Neural cell (in vitro differentiated cells): ENCODE results near the gene CRK. TPM values are rescaled to one million over a fixed set of nuclear protein-coding genes. Genes with fewer than 3 reads are reported as not detected.

Experiments
- H2AFZ ChIP-seq: fragments of 200-600, 300-800 bp; sonication (generic), shearing (Covaris generic); 2 replicates; pipeline ENCODE4 v1.6.0; 2014; ENCODE audit warnings: low read depth, mild to moderate bottlenecking, antibody characterized with exemption, low read length, moderate library complexity
- H3F3A ChIP-seq: fragments of 200-600 bp; shearing (Covaris generic); 2 replicates; pipeline ENCODE4 v1.6.1; 2016; ENCODE audit warnings: mild to moderate bottlenecking, moderate library complexity, mixed read lengths, antibody characterized with exemption, low read length; ENCODE audit not compliant: insufficient read depth, poor library complexity, severe bottlenecking
- H3K27ac ChIP-seq: fragments of 200-600, 300-800 bp; sonication (generic), shearing (Covaris generic); 2 replicates; pipeline ENCODE4 v1.5.1; 2014; ENCODE audit warnings: mild to moderate bottlenecking, low read length, moderate library complexity
- H3K27me3 ChIP-seq: fragments of 300-800, 200-600 bp; sonication (generic), shearing (Covaris generic); 2 replicates; pipeline ENCODE4 v1.6.0; 2014; ENCODE audit warnings: mild to moderate bottlenecking, low read depth, low read length, moderate library complexity; ENCODE audit not compliant: insufficient read depth
- H3K36me3 ChIP-seq: fragments of 300-800, 200-600 bp; sonication (generic), shearing (Covaris generic); 2 replicates; pipeline ENCODE4 v1.5.1; 2014; ENCODE audit warnings: mild to moderate bottlenecking, antibody characterized with exemption, low read length, moderate library complexity; ENCODE audit not compliant: insufficient read depth
- H3K4me2 ChIP-seq: fragments of 300-800, 200-600 bp; sonication (generic), shearing (Covaris generic); 2 replicates; pipeline ENCODE4 v1.6.0; 2014; ENCODE audit warnings: mild to moderate bottlenecking, low read length
- H3K4me3 ChIP-seq: fragments of 300-800, 200-600 bp; sonication (generic), shearing (Covaris generic); 2 replicates; pipeline ENCODE4 v1.5.1; 2014; ENCODE audit warnings: mild to moderate bottlenecking, low read length, moderate library complexity
- H3K79me2 ChIP-seq: fragments of 200-600 bp; shearing (Covaris generic); replicated peaks from 2 replicates; pipeline ENCODE4 v1.6.0; 2014; ENCODE audit warnings: mild to moderate bottlenecking, low read length, moderate library complexity; ENCODE audit not compliant: insufficient read depth
- H3K9ac ChIP-seq: fragments of 300-800, 200-600 bp; sonication (generic), shearing (Covaris generic); 2 replicates; pipeline ENCODE4 v1.6.1; 2016; ENCODE audit warnings: mild to moderate bottlenecking, low read length, mixed read lengths
- H3K9me2 ChIP-seq: fragments of 200-600 bp; shearing (Covaris generic); 2 replicates; pipeline ENCODE4 v1.6.1; 2016; ENCODE audit warnings: mild to moderate bottlenecking, low read length, mixed read lengths; ENCODE audit not compliant: insufficient read depth
- H3K9me3 ChIP-seq: fragments of 200-600, 300-800 bp; sonication (generic), shearing (Covaris generic); 2 replicates; pipeline ENCODE4 v1.6.1; 2016; ENCODE audit warnings: mild to moderate bottlenecking, mixed run types, low read length, moderate library complexity, mixed read lengths
- H4K20me1 ChIP-seq: fragments of 200-600 bp; shearing (Covaris generic); 2 replicates; pipeline ENCODE4 v1.6.1; 2016; ENCODE audit warnings: mild to moderate bottlenecking, mixed run types; ENCODE audit not compliant: insufficient read depth
- CTCF ChIP-seq: fragments of 450-650 bp; IDR thresholded peaks from 2 replicates; pipeline ENCODE4 v1.5.1; 2014; ENCODE audit warnings: antibody characterized with exemption, mild to moderate bottlenecking, moderate library complexity; ENCODE audit not compliant: poor library complexity, severe bottlenecking
- EP300 ChIP-seq: fragments of 450-650 bp; conservative IDR thresholded peaks from 2 replicates; pipeline ENCODE4 v1.6.1; 2014; ENCODE audit warnings: antibody characterized with exemption, mild to moderate bottlenecking, moderate library complexity; ENCODE audit not compliant: poor library complexity, severe bottlenecking
- EZH2 ChIP-seq: fragments of 200-600, 300-800 bp; shearing (Covaris generic), sonication (generic); IDR thresholded peaks from 2 replicates; pipeline ENCODE4 v1.6.1; 2014; ENCODE audit warnings: antibody characterized with exemption, low read length, borderline replicate concordance, mild to moderate bottlenecking; ENCODE audit not compliant: insufficient read depth, poor library complexity, severe bottlenecking
- MXI1 ChIP-seq: fragments of 450-650 bp; conservative IDR thresholded peaks from 2 replicates; pipeline ENCODE4 v1.6.1; 2014; ENCODE audit warnings: antibody characterized with exemption, mild to moderate bottlenecking; ENCODE audit not compliant: poor library complexity, severe bottlenecking
- POLR2AphosphoS5 ChIP-seq: IDR thresholded peaks from 2 replicates; pipeline ENCODE4 v1.6.1; 2012
- RAD21 ChIP-seq: fragments of 450-650 bp; conservative IDR thresholded peaks from 2 replicates; pipeline ENCODE4 v1.6.1; 2014; ENCODE audit warnings: antibody characterized with exemption, mild to moderate bottlenecking, moderate library complexity
- REST ChIP-seq: IDR thresholded peaks from 2 replicates; pipeline ENCODE4 v1.6.1; 2012; ENCODE audit warnings: borderline replicate concordance
- SMC3 ChIP-seq: fragments of 450-650 bp; conservative IDR thresholded peaks from 2 replicates; pipeline ENCODE4 v1.6.1; 2014; ENCODE audit warnings: antibody characterized with exemption, mild to moderate bottlenecking, moderate library complexity; ENCODE audit not compliant: poor library complexity
- TAF1 ChIP-seq: IDR thresholded peaks from 2 replicates; pipeline ENCODE4 v1.6.1; 2012; ENCODE audit warnings: low read depth
- polyA plus RNA-seq: library from polyadenylated mRNA; depleted of rRNA; stranded (reverse); fragments of >200 nt; gene quantifications from 2 replicates; pipeline ENCODE4 v1.2.3, GENCODE V29; 2014

CRK gene
- polyA plus RNA-seq, 1 donor from 2014 or later: 111 TPM

GRCh38 chr17:1416414-1416813 is 39.6 kb downstream of the CRK start:
- no peaks in the 10 kb centered on the region for H3K9me3 ChIP-seq
- no peak overlapping the region for H3K9ac ChIP-seq
- H3K36me3 ChIP-seq: no peaks in the 10 kb centered on the region
- no peaks in the 10 kb centered on the region for H3F3A ChIP-seq
- no peaks in the 10 kb centered on the region for H4K20me1 ChIP-seq
- no peak overlapping the region for H3K4me2 ChIP-seq
- no peak for TF ChIP-seq CTCF
- TF ChIP-seq RAD21: no peak
- no peak for TF ChIP-seq EZH2
- no peak for TF ChIP-seq EP300
- TF ChIP-seq POLR2AphosphoS5: no peak
- TF ChIP-seq TAF1: no peak
- TF ChIP-seq MXI1: no peak
- no peak for TF ChIP-seq SMC3
- no peak for TF ChIP-seq REST
- no peaks in the 10 kb centered on the region for H3K9me2 ChIP-seq
- H3K4me3 ChIP-seq: no peak overlapping the region
- H3K27ac ChIP-seq: no peak overlapping the region
- no peaks in the 10 kb centered on the region for H3K27me3 ChIP-seq
- no peak overlapping the region for H2AFZ ChIP-seq
- H3K79me2 ChIP-seq: no peaks in the 10 kb centered on the region

- no peak overlapping the region for H3K27ac ChIP-seq
- H3K9me2 ChIP-seq: no peaks in the 10 kb centered on the region
- no peaks in the 10 kb centered on the region for H4K20me1 ChIP-seq
- H3K9me3 ChIP-seq: no peaks in the 10 kb centered on the region
- H2AFZ ChIP-seq: no peak overlapping the region
- H3K4me2 ChIP-seq: no peak overlapping the region
- no peaks in the 10 kb centered on the region for H3K27me3 ChIP-seq
- no peak for TF ChIP-seq SMC3
- no peaks in the 10 kb centered on the region for H3K36me3 ChIP-seq
- no peak overlapping the region for H3K9ac ChIP-seq
- no peaks in the 10 kb centered on the region for H3K79me2 ChIP-seq
- no peaks in the 10 kb centered on the region for H3F3A ChIP-seq
- no peak overlapping the region for H3K4me3 ChIP-seq
Measured at GRCh38 chr17:1414634-1415033, 41.4 kb downstream of the CRK start.

- no peaks in the 10 kb centered on the region for H3K79me2 ChIP-seq
- H3K4me3 ChIP-seq: no peak overlapping the region
- no peak overlapping the region for H3K4me2 ChIP-seq
- TF ChIP-seq MXI1 (no peak), REST (no peak), EP300 (no peak), SMC3 (no peak), TAF1 (no peak), POLR2AphosphoS5 (no peak), CTCF (no peak), RAD21 (no peak), EZH2 (no peak)
- no peak overlapping the region for H2AFZ ChIP-seq
- H3K9ac ChIP-seq: no peak overlapping the region
- H3F3A ChIP-seq: no peaks in the 10 kb centered on the region
- H3K9me3 ChIP-seq: no peaks in the 10 kb centered on the region
- no peak overlapping the region for H3K27ac ChIP-seq
- no peaks in the 10 kb centered on the region for H3K36me3 ChIP-seq
- no peaks in the 10 kb centered on the region for H3K9me2 ChIP-seq
- H4K20me1 ChIP-seq: no peaks in the 10 kb centered on the region
- H3K27me3 ChIP-seq: no peaks in the 10 kb centered on the region
Measured at GRCh38 chr17:1414001-1414574, 41.9 kb downstream of the CRK start.
